GM12891 (cell line): ENCODE results near the gene FERMT1.
"Not testable (repeated sequence)": the region's sequence is repeated elsewhere in the genome, so short reads cannot be mapped to it uniquely, and the experiment has no call there.

Experiments used
- DNase-seq: peaks from one replicate; pipeline ENCODE4 v3.0.0; 2011; ENCODE audit warnings: low spot score; ENCODE audit not compliant: insufficient read length
- FAIRE-seq: peaks from 2 replicates; lab custom pipeline; 2011; peaks lifted over from hg19 to GRCh38; lab: Jason Lieb, UNC
- PAX5 ChIP-seq: IDR thresholded peaks from 2 replicates; pipeline ENCODE4 v1.6.1; 2011; ENCODE audit warnings: low read length, moderate library complexity, mild to moderate bottlenecking; ENCODE audit not compliant: insufficient read depth, severe bottlenecking
- POLR2A ChIP-seq: IDR thresholded peaks from 2 replicates; pipeline ENCODE4 v1.6.1; 2011; ENCODE audit warnings: low read depth, low read length, control low read depth
- POLR2AphosphoS5 ChIP-seq: IDR thresholded peaks from 2 replicates; pipeline ENCODE4 v1.6.1; 2011; ENCODE audit warnings: low read depth, low read length, control low read depth
- POU2F2 ChIP-seq: IDR thresholded peaks from 2 replicates; pipeline ENCODE4 v1.6.1; 2011; ENCODE audit warnings: low read depth, mild to moderate bottlenecking, control low read depth, low read length, moderate library complexity
- SPI1 ChIP-seq: IDR thresholded peaks from 2 replicates; pipeline ENCODE4 v1.6.1; 2011; ENCODE audit warnings: low read depth, low read length, control low read depth
- TAF1 ChIP-seq: IDR thresholded peaks from 2 replicates; pipeline ENCODE4 v1.6.1; 2011; ENCODE audit warnings: low read depth, low read length, control low read depth

The FERMT1 gene

GRCh38 chr20:6058684-6059295 is 64.0 kb downstream of the FERMT1 start:
- DNase-seq (no peak), FAIRE-seq (no peak)
- no peak for TF ChIP-seq SPI1
- no peak for TF ChIP-seq PAX5
- TF ChIP-seq TAF1 = no peak
- no peak for TF ChIP-seq POLR2A
- no peak for TF ChIP-seq POU2F2
- TF ChIP-seq POLR2AphosphoS5 = no peak

- FAIRE-seq (no peak), DNase-seq (no peak)
- TF ChIP-seq POLR2AphosphoS5 = no peak
- TF ChIP-seq TAF1 = no peak
- TF ChIP-seq PAX5 = no peak
- TF ChIP-seq POU2F2 = no peak
- TF ChIP-seq POLR2A = no peak
- no peak for TF ChIP-seq SPI1
Observed at GRCh38 chr20:6057691-6058090, 65.1 kb downstream of the FERMT1 start.

GRCh38 chr20:6057139-6057538 is 65.7 kb downstream of the FERMT1 start:
- DNase-seq = no peak
- TF ChIP-seq POLR2A (no peak), SPI1 (no peak), POLR2AphosphoS5 (no peak)
- no peak for FAIRE-seq

- TF ChIP-seq POLR2A (no peak), POU2F2 (no peak), SPI1 (no peak), POLR2AphosphoS5 (no peak), TAF1 (no peak), PAX5 (no peak)
- DNase-seq (no peak), FAIRE-seq (no peak)
Observed at GRCh38 chr20:6055981-6056569, 66.8 kb downstream of the FERMT1 start.

- FAIRE-seq (no peak), DNase-seq (no peak)
- no peak for TF ChIP-seq SPI1
- no peak for TF ChIP-seq POLR2A
- TF ChIP-seq PAX5 = no peak
- no peak for TF ChIP-seq POU2F2
- TF ChIP-seq TAF1 = no peak
- TF ChIP-seq POLR2AphosphoS5 = no peak
Observed at GRCh38 chr20:6055161-6055783, 67.6 kb downstream of the FERMT1 start.

- DNase-seq, FAIRE-seq: not testable (repeated sequence)
Observed at GRCh38 chr20:6054689-6055051, 68.2 kb downstream of the FERMT1 start.

- TF ChIP-seq POLR2A (no peak), POU2F2 (no peak), POLR2AphosphoS5 (no peak), PAX5 (no peak), SPI1 (no peak), TAF1 (no peak)
- FAIRE-seq (no peak), DNase-seq (no peak)
Observed at GRCh38 chr20:6053776-6054688, 68.8 kb downstream of the FERMT1 start, which contains the start of gene LRRN4. TSS of gene LRRN4 (minus strand) at chr20:6054060. CDS start at chr20:6052799, 1,261 bp downstream.

GRCh38 chr20:6053064-6053775 is 69.6 kb downstream of the FERMT1 start:
- TF ChIP-seq SPI1 = no peak
- TF ChIP-seq POLR2A = no peak
- TF ChIP-seq POLR2AphosphoS5 = no peak
- no peak for TF ChIP-seq PAX5
- TF ChIP-seq TAF1 = no peak
- no peak for TF ChIP-seq POU2F2
- no peak for DNase-seq
- FAIRE-seq = no peak

- FAIRE-seq = no peak
- DNase-seq = no peak
- TF ChIP-seq TAF1 (no peak), POLR2A (no peak), SPI1 (peak; percentile 40; the same call in 1 of the 2 replicates)
Observed at GRCh38 chr20:6051505-6051904, 71.3 kb downstream of the FERMT1 start.
